GM21390 (cell line): ENCODE results near the gene GPC6.

ENCODE experiments used
- ATAC-seq: cut with Tn5 transposase; IDR thresholded peaks from one replicate; pipeline ENCODE4 v1.9.1; 2021; ENCODE audit not compliant: unreplicated experiment

GPC6 gene

DNA sequence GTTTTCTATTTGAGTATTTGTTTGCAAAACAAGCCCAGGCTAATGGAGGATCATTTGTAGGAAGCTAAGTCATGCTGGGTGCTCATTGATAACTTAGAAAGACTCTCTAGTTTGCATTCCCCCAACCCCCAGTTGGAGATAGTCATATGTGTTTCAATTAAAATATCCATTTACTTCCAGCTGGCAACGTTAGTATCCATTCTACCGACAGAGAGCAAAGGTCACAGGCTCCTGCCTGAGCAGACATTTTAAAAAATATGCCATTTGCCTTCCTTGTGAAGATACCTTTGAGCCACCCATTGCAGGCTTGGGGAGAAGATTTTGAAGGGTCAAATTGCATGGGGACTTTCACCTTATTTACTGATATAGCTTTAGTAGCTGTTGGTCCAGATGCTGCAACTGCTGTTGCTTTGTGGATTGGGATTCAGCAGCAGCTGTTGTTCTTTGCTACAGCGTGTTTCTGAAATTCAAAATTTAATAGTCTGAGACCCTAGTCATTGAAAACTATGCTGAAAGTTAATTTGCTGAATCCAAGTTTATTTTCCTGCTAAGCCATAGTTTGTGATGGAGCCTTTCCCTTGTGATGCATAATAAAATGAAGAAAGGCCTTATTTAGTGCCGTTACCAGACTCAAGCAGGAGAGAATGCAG, 335.1 kb downstream of the GPC6 start:
- ATAC-seq, result no peak

DNA sequence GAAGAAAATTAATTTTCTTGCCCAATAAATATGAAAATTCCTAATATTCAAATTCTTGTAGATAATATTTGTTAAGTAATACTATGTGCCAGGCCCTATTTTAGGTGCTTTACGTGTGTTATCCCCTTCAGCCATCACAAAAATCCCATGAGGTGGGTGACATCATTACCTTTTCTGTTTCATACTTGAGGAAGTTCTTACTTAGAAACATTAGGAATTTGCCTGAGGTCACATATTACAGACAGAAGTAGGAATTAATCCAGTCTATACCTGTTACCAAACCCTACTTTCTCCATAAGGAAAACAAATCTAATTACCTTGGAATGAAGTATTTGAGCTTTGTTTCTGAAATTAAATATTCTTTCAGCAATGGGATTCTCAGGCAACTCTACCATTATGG, 336.1 kb downstream of the GPC6 start:
- no peak for ATAC-seq

DNA sequence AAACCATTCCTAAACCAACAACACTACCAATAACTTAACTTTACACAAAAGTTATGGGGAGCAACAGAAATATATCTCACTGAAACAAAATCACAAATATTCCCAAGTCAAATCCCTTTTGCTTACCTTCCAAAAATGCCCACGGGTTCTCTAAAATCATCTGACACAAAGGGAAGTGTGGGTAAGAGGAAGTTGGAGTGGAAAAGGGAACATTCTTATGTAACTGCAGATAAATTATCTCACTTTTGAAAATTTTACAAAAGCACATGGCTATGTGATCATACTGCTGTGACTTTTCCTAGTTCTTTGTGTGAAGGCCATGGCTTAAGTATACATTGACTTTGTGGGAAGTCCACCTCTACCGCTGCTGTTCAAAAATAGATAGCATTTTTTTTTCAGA, 350.5 kb downstream of the GPC6 start:
- ATAC-seq, result no peak

DNA sequence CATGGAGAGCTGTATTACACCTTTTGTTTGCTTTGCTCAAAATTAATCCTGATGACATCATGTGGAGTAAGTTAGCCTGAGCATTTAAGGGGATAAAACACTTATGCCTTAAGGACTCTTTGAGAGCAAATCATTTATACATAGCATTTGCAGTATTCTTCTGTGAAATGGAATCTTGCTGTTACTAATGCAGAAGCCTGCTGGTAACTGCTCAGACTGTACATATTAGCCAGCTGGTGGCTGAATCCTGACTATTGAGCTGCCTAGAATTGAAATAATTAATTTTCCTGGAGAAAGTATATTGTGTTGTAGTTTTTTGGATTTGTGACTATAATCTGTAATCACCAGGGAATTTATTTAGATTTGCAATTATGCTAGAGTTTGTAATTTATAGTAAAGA, 363.2 kb downstream of the GPC6 start:
- ATAC-seq, result no peak

DNA sequence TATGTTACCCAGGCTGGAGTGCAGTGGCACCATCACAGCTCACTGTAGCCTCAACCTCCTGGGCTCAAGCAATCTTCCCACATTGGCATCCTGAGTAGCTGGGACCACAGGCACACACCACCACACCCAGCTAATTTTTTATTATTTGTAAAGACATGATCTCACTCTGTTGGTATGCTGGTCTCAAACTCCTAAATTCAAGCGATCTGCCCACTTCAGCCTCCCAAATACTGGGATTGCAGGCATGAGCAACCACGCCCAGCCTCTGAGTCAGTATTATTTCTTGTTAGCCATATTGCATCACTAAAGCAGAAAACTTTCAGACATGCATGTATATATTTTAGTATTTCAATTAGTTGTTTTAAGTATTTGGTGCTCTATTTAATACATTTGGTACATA, 376.4 kb downstream of the GPC6 start:
- ATAC-seq, result no peak

DNA sequence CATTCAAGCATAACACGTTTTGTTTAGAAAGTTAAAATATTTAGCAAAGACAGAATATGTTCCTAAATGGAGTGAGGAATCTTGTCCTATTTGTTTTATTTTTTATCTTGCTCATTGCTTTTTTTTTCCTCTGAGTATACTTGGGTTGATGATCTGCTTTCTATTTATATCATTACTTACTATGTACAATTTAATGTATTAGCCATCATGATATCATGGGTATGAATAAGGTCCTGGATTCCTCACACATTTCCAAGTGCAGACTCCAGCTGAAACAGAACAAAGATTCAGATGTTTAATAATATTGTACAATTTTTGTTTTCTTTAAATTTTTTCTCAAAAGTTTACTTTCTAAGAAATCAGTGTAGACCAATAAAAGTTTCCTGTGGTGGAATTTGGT, 388.2 kb downstream of the GPC6 start:
- ATAC-seq, result no peak

DNA sequence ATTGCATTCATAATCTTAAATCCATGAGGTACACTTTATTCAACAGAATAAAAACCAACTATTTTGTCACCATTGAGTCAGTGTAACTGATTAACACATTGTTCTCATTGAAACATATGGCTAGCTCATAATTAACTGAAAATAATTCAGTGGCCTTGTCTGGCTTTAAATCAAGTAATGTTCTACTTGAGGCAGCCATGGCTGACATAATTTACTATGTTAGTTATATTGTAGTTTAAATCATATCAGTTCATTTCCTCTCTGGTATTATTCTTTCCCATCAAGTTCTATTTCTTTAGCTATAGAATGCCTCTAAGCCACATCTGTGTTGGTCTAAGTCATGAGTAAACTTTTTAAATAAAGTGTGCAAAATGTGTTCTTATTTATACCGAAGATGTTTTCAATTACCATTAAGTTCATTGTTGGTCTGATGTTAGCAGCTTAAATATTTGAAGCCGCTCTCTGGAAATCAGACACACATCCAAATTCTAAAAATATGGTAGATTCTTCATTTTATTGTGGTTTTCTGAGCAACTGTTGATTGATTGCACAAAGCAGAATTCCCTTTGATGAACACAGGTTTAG, 393.7 kb downstream of the GPC6 start:
- no peak for ATAC-seq

DNA sequence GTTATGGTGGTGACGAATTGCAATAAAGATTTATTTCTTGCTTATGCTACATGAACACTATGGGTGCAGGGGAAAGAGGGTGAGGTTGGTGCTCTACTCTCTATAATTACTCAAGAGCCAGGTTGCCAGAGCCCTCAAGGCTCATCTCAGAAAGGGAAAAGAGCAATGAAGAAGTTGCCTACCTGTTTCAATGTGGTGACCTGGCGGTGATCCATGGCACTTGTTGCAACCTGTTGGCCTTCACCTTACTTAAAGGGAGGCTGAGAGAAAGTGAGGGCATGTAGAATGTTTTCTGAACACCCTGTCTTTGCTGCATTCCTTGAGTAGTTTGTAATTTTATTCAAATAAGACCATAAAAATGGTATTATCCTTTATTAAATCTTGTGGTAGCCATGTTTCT, 394.4 kb downstream of the GPC6 start:
- ATAC-seq, result no peak

DNA sequence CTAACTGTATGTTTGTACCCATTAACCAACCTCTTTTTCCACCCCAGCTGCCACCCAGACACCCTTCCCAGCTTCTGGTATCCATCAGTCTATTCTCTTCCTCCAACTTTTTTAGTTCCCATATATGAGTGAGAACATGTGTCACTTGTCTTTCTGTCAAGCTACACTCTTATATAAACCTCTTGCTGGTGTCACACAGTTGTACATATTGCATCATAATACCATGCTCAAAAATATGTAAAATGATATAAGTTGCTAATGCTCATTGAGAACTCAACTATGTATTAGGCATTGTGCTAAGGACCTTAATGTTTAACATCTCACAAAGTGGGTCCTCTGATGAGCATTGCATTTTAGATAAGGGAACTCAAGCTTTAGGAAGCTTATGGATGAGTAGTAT, 395.4 kb downstream of the GPC6 start:
- no peak for ATAC-seq

DNA sequence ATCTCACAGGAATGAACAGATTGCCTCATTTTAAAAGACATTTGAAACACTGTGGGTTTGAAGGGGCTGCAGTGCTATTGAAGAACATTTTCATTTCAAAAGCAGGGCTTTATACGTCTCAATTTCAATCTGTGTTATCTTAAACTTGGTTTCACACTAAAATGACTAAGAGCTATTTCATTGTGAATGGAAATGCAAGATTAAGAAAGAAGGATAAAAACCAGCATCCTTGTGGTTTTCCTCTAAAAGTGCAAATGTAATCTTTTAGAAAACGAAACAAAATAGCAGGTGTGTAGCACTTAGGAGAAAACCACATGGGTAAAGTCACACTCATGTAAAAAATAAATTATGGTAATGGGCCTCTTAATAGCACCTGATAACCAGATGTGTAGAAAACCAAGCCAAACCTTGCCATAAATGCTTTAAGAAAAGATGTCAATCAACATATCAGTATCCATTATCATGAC, 397.7 kb downstream of the GPC6 start:
- no peak for ATAC-seq

DNA sequence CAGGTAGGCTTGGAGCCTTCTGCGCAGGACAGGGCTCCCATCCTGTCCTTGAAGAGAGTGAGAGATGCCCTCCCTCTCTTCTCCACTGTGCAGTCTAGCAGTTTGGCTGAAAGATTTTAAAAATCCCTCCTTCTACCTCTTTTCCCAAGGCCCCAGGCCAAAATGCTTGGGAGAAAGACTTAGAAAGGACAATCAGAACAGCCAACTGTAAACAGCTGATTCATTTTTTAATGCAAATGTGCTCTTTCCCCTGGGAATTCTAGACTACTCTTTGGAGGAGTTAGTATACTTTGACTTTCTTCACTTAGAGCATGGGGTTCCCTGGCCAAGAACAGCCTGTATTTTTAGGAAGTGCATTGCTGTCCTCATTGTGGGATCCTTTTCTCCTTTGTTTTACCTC, 398.9 kb downstream of the GPC6 start:
- ATAC-seq, result no peak

DNA sequence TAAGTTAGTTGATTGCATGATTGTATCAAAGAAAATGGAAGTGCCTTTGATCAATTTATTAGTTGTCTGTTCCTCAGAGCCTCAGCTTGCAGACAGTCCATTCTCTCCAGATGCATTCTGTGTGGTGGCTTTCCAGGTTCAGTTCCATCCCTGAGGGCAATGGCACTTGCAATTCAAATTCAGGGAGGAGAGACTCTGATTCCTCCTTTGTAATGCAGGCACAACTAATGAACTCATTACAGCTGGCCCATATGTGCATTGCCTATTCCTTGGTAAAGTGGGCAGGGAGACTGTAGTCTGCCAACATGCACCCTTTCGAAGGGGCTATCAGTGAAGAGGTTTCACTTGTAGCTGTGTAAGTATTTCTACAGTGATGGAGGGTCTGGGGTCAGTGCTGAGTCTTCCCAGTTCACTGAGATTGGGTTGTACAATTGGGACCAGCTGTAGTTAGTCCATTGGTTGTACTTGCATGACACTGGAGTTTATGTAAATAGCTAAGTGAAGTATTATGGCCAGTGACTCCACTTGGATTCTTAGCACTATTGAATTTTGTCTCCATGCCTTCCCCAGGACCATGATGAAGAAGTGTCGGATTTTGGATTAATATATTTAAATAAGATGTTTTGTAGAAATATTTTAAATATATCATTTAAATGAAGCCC, 401.7 kb downstream of the GPC6 start:
- no peak for ATAC-seq

DNA sequence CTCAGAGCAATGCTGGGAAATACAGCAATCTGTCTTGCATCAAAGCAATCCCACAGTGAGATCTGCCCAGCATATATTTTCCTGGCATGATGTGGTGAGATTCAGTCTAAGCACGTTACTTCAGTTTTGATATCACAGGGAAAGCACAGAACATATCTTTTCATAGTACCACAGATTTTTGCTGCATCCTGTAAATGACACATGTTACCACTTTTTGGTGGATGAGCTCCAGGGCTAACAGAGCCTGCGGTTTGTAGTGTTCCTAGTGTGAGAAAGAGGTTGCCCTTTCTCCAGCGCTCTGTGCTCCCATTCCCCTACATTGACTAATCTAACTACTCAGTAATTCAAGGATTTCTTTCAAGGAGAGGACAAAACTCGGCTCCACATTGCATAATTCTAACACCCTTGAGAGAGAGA, 409.0 kb downstream of the GPC6 start:
- ATAC-seq, result no peak

DNA sequence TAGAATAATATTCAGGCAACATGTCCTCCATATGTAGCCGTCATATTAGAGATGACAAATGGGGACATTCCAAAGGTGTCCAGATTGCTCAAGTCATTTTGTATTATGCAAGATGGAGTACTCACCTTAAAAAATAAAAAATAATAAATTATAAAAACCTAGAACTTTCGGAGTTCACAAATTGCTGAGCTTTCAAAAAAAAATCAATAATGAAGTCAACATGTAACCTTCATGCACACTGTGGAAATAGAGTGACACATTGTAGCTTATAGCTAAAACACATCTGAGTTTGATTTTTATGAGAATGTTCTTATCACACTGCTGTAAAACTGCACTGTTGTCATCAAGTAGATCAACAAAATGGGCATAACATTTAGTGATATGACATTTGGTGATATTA, 411.2 kb downstream of the GPC6 start:
- ATAC-seq, result no peak

DNA sequence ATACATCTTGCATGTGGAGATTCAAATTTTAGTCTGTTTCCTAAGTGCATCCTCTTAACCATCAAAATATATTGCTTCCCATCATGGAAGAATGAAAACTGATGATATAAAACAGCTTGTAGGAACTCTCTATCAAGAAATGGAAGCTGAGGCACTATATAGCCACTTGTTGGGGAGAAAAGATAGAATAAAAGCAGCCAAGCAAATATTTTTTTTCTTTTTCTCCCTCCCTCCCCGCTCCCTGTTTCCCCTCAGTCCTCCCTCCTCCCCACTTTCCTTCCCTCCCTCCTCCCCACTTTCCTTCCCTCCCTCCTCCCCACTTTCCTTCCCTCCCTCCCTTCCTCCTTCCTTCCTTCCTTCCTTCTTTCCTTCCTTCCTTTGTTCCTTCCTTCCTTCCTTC, 413.8 kb downstream of the GPC6 start:
- no peak for ATAC-seq

DNA sequence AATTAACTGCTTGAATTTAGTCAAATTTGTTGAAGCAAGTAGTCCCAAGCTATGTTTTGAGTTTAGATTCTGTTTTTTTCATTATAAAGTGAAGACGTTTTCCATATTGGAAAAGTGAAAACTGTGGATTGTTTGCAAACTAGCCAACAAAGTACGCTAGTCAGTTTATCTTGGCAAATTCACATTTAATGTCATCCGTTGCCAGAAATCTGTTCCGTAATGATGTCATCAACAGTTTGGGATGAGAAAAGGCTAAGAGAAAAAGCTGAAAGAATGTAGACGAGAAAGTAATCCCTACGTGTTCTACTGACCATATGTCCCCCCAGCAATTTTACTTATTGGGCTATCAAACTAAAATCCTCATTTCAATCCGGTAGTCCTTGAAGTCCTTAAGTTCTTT, 419.6 kb downstream of the GPC6 start:
- no peak for ATAC-seq

DNA sequence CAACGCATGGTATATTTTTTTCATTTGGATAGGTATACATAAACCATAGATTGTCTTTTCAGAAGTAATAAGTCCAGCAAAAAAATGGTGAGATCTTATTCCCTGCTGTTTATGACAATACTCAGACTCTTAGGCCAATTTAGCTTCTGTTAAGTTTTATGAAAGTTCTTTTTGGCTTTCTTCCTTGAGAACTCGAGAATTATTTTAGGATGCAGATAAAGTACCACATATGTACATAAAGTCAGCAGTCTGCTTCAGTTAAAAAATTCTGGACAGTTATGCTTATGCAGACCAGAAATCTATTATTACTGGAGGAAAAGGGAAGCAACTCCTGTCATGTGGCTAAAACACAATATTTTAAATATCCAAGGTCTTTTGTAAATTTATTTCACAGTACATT, 422.9 kb downstream of the GPC6 start:
- ATAC-seq, result no peak

DNA sequence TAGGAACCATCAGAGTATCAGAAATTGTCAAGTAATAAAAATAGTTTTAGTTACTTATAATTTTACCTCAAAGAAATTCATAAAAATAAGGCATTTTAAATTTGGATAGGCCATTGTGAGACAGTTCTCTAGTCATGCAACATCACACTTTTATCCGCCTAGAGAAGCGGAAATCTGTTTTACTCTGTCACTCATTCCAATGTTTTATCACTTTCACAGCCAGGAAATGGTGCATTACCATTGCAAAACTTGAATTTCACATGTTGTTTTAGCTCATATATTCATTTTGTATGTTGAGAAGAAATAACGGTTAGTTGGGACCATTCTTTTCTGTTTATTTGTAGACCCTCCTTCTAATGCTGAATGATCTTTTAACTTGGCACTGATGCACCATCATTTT, 427.2 kb downstream of the GPC6 start:
- ATAC-seq, result no peak

DNA sequence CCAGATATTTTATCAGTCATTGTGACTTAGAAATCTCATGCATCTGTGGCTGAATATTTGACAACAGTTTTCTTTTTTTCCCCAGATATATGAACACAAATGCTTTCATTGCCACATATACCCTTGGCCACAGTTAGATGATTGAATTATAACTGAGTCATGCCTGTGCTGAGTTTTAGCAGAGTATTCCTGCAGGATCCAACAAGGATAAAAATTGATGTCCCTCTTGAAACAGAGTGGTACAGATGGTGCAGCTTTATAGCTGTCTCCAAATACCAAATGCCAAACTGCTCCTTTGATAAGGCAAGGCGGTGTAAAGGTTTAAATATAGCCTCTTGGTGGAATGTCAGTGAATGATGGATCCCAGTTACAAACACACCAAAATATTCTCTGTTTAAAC, 428.5 kb downstream of the GPC6 start:
- ATAC-seq, result no peak

DNA sequence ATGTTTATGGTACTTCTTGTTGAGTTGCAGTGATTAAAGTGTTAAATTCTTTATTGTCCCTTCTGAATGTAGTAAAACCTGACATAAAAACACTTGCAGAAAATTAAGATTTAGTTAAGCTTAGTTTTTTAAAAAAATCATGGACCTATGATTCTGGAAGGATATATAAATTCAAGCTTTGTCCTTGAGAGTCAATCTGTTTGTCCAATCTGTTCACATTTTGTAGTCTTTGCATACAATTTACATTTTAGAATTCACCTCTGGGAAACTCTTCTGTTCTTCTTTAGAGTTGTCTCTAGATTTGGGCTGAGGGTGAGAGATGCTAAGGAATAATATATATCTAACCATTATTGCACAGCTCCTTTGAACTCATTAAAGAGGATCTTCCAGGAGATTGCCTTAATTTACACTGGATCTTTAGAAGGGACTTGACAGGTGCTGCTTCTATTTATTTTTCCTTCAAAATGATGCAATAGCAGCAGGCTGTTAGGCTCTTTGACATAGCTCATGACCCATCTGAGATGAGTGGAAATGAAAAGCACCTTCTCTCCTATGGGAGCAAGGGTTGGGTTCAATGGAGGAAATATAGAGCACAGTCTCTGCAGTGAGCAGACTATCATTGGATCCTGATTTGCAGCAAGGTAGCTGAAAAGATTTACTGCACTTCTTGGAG, 433.9 kb downstream of the GPC6 start:
- no peak for ATAC-seq

DNA sequence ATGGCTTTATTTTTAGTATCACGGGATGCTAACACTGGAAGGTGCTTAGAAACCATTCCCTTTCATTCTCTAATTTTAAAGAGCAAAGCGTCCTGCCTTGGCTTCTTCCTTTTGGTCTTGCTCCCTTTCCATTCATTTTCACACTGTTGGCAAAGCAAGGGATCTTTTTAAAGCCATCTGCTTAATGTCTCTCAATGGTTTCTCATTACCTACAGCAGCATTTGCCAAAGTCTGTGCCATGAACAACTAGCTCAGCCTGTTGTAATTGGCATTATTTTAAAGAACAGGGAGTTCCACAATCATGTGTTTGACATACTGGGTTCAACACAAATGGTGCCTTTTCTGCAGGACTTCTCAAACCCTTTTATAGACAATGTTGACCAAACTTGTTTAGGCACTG, 444.3 kb downstream of the GPC6 start:
- no peak for ATAC-seq

DNA sequence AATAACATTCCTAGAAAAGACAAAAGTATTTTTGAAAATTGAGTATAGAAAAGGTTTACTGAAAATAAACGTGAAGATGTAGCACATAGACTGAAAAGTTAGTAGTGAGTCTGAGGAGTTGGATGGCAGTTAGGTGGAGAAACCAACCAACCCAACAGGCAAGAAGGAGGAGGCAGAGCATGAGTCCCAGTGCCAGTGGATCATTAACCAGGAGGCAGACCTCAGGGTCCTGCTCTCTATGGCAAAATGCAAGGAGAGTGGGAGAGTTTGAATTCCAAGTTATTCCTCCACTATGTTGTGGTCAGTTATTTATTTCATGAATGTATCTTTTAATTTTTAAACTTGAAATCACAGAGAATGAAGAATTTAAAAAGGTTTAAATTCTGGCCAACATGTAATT, 446.4 kb downstream of the GPC6 start:
- ATAC-seq, result no peak
